GM10266 (cell line): Measurements from ENCODE around the gene TTC17.

Experiments used
- DNase-seq: peaks from one replicate; pipeline ENCODE4 v3.0.0; 2012; ENCODE audit errors: extremely low spot score
- CTCF ChIP-seq: IDR thresholded peaks from 2 replicates; pipeline ENCODE4 v1.5.1; 2012; ENCODE audit warnings: mild to moderate bottlenecking, low read depth; ENCODE audit not compliant: control insufficient read depth, insufficient read depth; ENCODE audit errors: missing control alignments

The TTC17 gene

GRCh38 chr11:43492701-43493100 lies 134.0 kb downstream of the TTC17 start:
- no peak for TF ChIP-seq CTCF
- DNase-seq = no peak

- TF ChIP-seq CTCF = no peak
- DNase-seq = no peak
Observed at GRCh38 chr11:43493431-43493830, 134.7 kb downstream of the TTC17 start.

GRCh38 chr11:43497144-43497543 lies 138.4 kb downstream of the TTC17 start:
- TF ChIP-seq CTCF = no peak
- DNase-seq = no peak

GRCh38 chr11:43498561-43498960 lies 139.8 kb downstream of the TTC17 start:
- DNase-seq = no peak
- TF ChIP-seq CTCF = no peak

- no peak for DNase-seq
- TF ChIP-seq CTCF = no peak
Observed at GRCh38 chr11:43503417-43503816, 144.7 kb downstream of the TTC17 start.

DNA sequence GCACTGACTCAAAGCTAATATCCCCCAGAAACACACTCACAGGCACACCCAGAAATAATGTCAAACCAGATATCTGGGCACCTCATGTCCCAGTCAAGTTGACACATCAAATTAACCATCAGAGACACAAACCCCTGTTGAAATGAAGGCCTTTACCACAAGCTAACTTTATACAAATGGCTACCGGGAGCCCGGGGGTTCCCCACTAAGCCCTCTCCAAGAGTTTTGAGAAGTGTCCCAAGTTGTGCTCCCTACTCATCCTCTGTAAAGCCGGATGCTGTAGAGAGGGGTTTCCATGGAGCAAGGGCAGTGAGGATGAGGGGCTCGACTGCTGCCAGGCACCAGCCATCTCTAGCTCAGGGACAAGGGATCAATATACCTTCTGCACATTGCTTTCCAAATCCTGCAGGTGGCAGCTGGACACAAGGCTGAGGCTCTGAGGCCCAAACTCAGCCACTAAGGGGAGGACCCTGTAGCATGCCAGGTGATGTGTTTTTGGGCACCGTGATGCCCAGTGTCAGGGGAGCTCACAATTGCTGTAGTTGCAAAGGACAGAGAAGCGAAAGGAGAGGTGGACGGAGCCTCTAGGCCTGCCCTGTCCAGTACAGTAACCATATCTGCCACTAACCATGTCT lies 145.7 kb downstream of the TTC17 start:
- TF ChIP-seq CTCF = peak; percentile 62
- DNase-seq = peak; percentile 51

DNA sequence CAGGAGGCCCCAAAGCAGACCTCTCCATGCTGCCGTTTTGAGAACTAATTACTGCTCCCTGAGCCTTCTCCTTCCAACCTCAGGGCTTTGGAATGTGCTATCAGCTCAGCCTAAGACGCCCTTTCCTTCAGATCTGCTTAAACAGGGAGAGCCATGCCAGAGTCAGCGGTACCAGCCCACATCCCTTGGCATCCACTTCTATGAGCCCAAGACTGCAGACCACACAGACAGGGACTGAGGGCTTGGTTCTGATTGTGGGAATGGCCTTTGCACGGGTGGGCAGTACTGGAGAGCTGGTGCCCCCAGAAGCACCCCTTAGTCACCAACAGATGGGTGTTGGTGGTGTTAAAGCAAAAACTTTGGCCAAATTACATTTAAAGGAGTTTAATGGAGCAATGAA lies 146.5 kb downstream of the TTC17 start:
- no peak for DNase-seq
- no peak for TF ChIP-seq CTCF
